GM13976 (cell line): ENCODE measurements around the gene CALM1.

ENCODE experiments used
- DNase-seq: peaks from one replicate; pipeline ENCODE4 v3.0.0; 2012; ENCODE audit warnings: low spot score
- CTCF ChIP-seq: IDR thresholded peaks from 2 replicates; pipeline ENCODE4 v1.5.1; 2012; ENCODE audit warnings: borderline replicate concordance, mild to moderate bottlenecking; ENCODE audit not compliant: insufficient read depth; ENCODE audit errors: extremely low read depth, missing control alignments, control extremely low read depth
- in situ Hi-C: fragments of 300-500 bp; cut with MboI; formaldehyde crosslinking; loops from one replicate; pipeline ENCODE4 v1.12.0; 2022; ENCODE audit warnings: low sequenced_read_pairs, mixed read lengths, inconsistent platforms; ENCODE audit not compliant: unreplicated experiment

The CALM1 gene

GRCh38 chr14:90383126-90383730 lies 13.6 kb upstream of the CALM1 start:
- in situ Hi-C loops = no loop called here
- DNase-seq = peak; percentile 97
- no peak for TF ChIP-seq CTCF

- TF ChIP-seq CTCF = no peak
- peak; percentile 38 for DNase-seq
- in situ Hi-C loops = no loop called here
Observed at GRCh38 chr14:90383731-90384542, 12.9 kb upstream of the CALM1 start.

GRCh38 chr14:90384543-90384911 lies 12.3 kb upstream of the CALM1 start:
- DNase-seq = no peak
- in situ Hi-C loops = no loop called here
- no peak for TF ChIP-seq CTCF

GRCh38 chr14:90386321-90386720 lies 10.5 kb upstream of the CALM1 start:
- in situ Hi-C loops = no loop called here
- no peak for TF ChIP-seq CTCF
- DNase-seq = no peak

GRCh38 chr14:90387206-90387760 lies 9.5 kb upstream of the CALM1 start:
- DNase-seq = no peak
- in situ Hi-C loops = no loop called here
- no peak for TF ChIP-seq CTCF

- no peak for DNase-seq
- no peak for TF ChIP-seq CTCF
- in situ Hi-C loops = no loop called here
Observed at GRCh38 chr14:90388437-90388836, 8.4 kb upstream of the CALM1 start.
